HG03469 (cell line): ENCODE measurements around the gene FOXA2.
"Not testable (repeated sequence)": the region's sequence is repeated elsewhere in the genome, so short reads cannot be mapped to it uniquely, and the experiment has no call there.

Experiments used
- ATAC-seq: cut with Tn5 transposase; IDR thresholded peaks from one replicate; pipeline ENCODE4 v1.9.1; 2021; ENCODE audit warnings: mild to moderate bottlenecking, moderate library complexity, moderate number of reproducible peaks; ENCODE audit not compliant: unreplicated experiment

FOXA2 gene

DNA sequence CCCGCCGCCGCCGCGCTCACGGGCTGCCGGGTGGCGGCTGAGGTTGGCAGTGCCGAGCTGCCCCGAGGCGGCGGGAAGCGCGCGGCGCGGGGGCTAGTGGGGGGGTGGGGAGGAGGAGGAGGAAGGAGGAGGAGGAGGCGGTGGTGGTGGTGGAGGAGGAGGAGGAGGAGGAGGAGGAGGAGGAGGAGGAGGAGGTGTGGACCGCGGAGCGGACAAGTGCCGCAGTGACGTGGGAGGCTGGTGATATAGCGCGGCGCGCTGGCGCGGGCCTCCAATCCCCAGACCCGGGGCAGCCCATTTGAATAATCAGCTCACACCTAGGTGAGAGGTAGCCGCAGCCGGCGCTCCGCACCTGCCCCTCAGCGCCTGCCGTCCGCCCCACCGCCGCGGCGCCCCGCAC lies at the start of gene FOXA2:
TSS of gene FOXA2 (minus strand) at position 51 of the 400 bp plus-strand sequence. CDS start 294 bp downstream, outside the sequence.
- no peak for ATAC-seq

DNA sequence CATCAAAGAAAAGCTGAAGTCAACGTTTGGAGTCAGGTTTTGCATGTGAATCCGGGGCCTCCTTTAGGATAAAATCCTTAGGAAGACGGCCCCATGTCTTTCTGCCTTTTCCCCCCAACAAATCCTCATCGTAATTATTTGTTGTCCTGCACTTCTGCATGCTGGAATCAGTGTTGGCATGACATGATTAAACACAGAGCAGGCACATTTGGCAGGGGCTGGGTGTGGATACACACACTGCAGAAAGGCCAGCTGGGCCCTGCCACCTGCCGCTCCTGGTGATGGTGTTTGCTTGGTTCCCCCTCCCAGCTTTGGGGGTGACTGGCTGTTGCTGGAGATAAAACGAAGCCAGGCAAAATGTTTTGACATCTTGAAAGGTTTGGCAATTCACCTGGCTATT lies 46.3 kb upstream of the FOXA2 start:
- ATAC-seq: no peak

- ATAC-seq: no peak
Observed at GRCh38 chr20:22629927-22630326, 45.6 kb upstream of the FOXA2 start.

DNA sequence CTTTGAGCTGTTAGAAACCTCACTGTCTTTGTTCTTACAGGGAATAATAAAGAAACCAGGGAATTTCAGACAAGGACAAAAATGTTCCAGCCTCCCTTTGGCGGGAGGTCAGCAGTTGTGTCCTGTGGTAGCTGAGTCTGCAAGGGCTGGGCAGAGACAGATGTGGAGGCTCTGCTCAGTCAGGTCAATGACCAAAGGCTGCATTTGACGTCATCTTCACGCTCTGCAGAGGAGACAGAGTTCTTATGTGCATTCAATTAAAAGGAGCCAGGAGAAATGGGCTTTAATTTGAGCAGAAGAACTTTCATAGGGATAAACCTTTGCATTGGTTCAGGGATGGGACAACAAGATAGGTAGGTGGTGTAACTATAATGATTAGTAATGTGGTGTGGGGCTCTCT lies 45.1 kb upstream of the FOXA2 start:
- no peak for ATAC-seq

- no peak for ATAC-seq
Observed at GRCh38 chr20:22626496-22626895, 42.1 kb upstream of the FOXA2 start.

GRCh38 chr20:22623211-22623610 lies 38.8 kb upstream of the FOXA2 start:
- no peak for ATAC-seq

GRCh38 chr20:22620342-22620741 lies 36.0 kb upstream of the FOXA2 start:
- ATAC-seq: no peak

- ATAC-seq: no peak
Observed at GRCh38 chr20:22619806-22620205, 35.4 kb upstream of the FOXA2 start.

DNA sequence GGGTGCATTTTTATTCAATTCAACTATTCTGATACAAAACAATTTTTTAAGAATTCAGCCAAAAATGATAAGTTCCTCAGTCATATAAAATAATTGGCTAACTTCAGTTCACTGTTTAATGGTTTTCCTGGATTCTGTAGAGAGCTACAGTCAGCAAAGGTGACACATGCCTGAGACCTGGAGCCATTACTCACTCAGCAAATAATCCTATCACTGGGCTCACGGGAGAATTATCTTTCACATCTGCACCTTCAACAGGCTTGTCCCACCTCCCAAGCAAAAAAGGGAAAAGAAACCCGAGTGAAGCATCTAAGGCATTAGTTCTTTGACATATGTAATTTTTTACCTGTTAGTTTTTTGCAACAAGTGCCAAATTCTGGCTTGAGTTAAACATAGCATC lies 34.9 kb upstream of the FOXA2 start:
- no peak for ATAC-seq

DNA sequence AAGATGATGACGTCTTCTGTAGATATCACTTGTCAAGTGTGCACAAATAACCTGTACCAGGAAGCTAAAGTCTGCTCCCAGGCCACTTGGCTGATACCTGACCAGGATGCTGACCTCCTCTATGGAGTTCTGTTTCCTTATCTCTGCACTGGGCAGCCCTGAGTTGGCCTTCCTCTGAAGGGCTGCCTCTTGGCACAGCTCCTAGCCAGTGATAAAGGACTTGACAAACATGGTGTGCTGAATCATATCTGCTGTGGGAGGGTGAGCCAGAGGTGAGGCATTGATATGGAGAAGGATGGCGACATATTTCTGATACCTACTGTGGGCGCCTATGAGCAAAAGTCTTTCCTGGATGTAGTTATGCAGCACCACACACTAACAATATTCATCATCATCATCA lies 32.8 kb upstream of the FOXA2 start:
- no peak for ATAC-seq

GRCh38 chr20:22616551-22616950 lies 32.2 kb upstream of the FOXA2 start:
- ATAC-seq: no peak

DNA sequence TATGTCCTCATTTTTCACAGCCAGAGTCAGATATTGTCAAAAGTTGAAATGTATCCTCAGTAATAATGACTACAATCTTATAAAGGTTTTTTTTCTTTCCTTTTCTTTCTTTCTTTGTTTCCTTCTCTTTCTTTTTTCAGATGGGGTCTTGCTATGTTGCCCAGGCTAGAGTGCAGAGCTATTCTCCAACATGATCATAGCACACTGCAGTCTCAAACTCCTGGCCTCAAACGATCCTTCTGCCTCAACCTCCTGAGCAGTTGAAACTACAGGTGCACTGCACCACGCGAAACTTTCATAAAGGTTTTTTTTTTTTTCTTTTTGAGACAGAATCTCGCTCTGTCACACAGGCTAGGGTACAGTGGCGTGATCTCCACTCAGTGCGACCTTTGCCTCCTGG lies 31.1 kb upstream of the FOXA2 start:
- ATAC-seq: no peak

DNA sequence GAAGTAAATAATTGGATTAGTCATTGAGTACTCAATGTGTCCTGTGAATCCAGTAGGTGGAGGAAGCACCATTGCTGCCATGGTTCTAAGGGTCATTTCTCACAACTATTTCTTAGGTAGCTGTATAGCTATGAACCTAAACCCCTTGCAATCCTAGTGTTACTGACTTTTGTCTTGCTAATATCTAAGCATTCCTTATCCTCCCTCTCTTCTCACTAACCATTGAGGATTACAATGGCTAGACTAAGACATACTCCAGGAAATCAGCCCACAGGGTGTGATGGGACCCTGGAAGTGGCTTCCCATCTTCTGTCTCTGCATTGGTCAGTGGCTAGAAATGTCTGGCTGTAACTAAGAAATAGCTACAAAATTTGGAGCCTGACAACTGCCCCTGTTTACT lies 27.3 kb upstream of the FOXA2 start:
- no peak for ATAC-seq

DNA sequence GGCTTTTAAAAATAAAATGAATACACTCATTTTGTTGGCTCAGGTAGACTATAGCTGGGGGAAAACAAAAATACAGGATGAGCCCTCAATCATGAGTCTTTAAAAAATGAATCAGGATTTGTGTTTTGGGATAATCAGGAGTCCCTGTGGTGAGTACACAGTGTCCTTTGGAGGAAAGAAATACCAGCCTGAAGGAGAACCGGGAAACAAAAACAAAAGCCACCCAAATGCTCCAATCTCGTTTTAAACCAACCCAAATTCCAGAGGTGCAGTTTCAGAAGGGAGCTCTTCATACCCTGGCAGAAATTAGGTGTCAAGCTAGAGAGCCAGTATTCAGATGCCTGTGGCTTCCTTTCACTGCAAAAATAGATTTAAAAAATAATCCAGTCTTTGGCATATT lies 23.3 kb upstream of the FOXA2 start:
- no peak for ATAC-seq

DNA sequence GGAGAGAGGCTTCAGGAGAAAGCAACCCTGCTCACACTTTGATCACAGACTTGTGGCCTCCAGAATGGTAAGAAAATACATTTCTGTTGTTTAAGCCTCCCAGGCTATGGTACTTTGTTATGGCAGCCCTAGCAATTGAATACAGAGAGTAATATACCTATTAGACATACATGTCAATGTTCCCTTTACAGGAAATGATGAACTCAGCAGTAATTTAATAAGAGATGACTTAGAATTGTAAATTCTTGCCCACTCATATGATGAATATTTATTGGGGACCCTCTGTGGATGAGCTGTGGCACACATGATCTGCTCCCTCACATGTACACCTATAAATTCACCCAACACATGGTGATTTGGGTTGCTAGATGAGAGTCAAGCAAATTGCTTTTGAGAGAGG lies 20.4 kb upstream of the FOXA2 start:
- ATAC-seq: no peak

DNA sequence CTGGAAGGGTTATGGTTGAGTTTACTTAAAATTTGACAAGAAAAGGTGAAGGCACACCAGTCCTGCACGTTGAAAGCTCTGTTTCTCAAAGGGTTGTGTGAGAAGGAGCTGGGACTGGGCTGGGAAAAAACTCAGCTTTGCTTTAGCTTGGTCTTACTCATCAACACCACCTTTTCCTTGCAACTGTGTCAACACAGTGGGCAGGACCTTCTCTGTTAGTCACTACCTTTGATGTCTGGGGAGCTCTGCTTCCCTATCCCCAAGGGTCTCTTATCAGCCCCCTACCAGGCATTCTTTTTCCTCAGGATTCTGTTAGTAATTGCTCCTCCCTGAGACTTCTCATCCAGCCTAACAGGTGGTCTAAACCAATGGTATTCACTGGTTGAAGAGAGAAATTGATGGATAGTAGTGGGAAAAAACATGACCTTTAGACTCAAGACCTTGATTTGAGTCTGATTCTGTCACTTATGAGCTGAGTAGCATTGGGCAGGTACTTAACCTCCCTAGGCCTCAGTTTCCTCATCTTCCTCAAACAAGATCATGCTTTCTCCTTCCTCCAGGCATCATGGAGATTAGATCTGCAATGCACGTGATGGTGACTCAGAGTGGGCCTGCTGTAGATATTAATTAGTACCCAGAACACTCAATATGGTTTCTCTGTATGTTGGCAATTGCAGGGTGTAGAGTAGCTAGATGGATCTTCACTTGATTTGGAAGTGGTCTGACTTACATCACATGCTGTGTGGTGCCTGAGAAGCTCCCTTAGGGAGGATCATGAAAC lies 17.2 kb upstream of the FOXA2 start:
- no peak for ATAC-seq

DNA sequence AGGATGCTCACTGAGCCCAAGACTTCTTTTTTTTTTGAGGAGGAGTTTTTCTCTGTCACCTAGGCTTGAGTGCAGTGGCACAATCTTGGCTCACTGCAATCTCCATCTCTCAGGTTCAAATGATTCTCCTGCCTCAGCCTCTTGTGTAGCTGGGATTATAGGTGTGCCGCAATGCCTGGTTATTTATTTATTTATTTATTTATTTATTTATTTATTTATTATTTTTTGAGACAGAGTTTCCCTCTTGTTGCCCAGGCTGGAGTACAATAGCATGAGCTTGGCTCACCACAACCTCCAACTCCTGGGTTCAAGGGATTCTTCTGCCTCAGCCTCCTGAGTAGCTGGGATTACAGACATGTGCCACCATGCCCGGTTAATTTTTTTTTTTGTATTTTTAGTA lies 14.9 kb upstream of the FOXA2 start:
- not testable (repeated sequence) for ATAC-seq

GRCh38 chr20:22597303-22597702 lies 12.9 kb upstream of the FOXA2 start:
- no peak for ATAC-seq

DNA sequence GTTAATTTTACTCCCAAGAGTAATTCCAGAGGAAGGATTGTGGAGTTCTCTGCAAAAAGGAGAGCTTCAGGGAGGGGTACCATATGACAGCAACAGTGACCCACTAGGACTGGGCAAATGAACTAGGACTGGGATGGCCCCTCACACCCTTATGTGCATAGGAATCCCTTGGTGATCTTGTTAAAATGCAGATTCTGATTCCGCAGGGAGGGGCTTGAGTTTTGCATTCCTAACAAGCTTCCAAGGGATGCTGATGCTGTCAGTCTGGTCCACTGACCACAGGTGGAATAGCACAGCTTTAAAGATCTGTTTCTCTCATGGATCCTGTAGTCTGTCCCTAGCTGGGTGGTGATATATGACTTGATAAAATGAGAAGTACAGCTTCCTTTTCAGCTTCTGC lies 6.3 kb upstream of the FOXA2 start:
- no peak for ATAC-seq

DNA sequence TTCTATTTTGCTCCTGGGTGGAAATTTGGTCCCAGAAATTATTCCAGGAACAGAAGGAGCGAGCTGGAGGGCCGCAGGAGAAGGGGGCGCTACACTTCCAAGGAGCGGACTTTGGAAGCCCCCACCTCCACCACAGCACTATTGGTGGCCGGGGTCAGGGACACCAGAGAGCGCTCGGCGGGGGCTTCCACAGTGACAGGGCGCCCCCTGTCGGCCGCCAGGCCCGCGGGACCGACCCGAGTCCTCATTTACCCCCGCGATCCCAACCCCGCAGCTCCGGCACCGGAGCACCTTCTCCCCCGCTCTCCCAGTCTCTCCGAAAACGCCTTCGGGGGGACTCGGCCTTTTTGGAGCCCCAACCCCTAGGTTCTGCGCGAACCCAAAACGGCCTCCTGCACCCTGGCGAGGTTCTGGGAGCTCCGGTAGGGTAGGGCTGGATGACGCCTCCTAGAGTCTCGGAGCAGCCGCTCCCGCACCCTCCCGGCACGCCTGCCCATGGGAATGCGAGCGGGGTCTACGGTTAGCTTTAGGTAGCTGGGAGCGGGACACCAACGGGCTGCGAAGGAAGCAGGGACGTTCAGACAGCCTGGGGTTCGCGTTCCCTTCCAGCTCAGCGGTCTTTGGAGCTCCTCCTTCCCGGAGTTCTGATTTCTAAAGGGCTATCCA lies 2.4 kb upstream of the FOXA2 start:
- ATAC-seq: no peak

DNA sequence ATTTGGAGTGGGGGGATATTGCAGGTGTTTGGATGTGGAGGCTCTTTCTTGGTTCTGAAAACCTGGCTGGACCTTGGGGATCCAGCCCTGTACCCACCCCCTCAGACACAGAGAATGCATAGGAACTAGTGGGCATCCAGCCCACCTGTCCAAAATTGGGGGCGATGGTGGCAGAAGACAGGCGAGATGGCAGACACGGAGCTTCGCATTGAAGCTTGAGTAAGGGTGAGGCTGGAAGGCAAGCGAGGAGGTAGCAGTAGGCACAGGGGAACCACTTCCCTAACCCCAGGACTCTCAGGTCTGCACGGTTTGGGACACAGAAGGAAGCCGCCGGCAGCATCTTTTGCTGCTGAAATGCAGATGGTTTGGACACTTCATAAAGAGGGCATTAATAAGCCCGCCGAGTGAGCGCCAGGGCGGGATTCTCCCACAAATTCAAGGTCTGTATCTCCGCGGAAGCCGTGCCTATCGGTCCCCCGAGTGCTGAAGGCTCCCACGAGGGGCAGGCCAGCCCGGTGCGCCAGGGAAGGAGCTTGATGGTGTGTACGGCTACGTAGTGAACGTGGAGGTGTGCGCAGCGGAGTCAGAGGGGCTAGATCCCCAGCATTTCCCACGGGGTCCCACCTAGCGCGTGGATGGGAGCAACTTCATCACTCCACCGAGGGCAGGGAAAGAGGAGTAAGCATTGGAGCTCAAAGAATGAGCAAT lies 1.6 kb upstream of the FOXA2 start:
- no peak for ATAC-seq
